RWPE2 (cell line): ENCODE measurements around the gene VAPA.

ENCODE experiments used
- ATAC-seq: fragments of 200-7000 bp; cut with Tn5 transposase; 3 replicates; pipeline ENCODE4 v1.9.1; 2021; ENCODE audit warnings: low read depth
- DNase-seq: peaks from one replicate; pipeline ENCODE4 v3.0.0-alpha.2; 2020; ENCODE audit warnings: low spot score
- H3K27ac ChIP-seq: fragments of 450-650 bp; 2 replicates; pipeline ENCODE4 v1.5.1; 2017; ENCODE audit warnings: mild to moderate bottlenecking; ENCODE audit not compliant: poor library complexity, severe bottlenecking
- H3K27me3 ChIP-seq: fragments of 250-450 bp; sonication (Bioruptor Pico); 2 replicates; pipeline ENCODE4 v1.5.1; 2021; ENCODE audit warnings: mild to moderate bottlenecking, moderate library complexity; ENCODE audit not compliant: insufficient read depth, poor library complexity, severe bottlenecking
- H3K36me3 ChIP-seq: fragments of 250-450 bp; sonication (Bioruptor Pico); 2 replicates; pipeline ENCODE4 v1.5.1; 2020; ENCODE audit warnings: low read depth, mild to moderate bottlenecking, moderate library complexity
- H3K4me1 ChIP-seq: fragments of 250-450 bp; sonication (Bioruptor Pico); 2 replicates; pipeline ENCODE4 v1.5.1; 2021; ENCODE audit warnings: mild to moderate bottlenecking, moderate library complexity; ENCODE audit not compliant: insufficient read depth, poor library complexity, severe bottlenecking
- H3K4me3 ChIP-seq: fragments of 250-450 bp; sonication (Bioruptor Pico); 2 replicates; pipeline ENCODE4 v1.5.1; 2021; ENCODE audit warnings: mild to moderate bottlenecking, moderate library complexity; ENCODE audit not compliant: severe bottlenecking
- H3K9me3 ChIP-seq: fragments of 250-450 bp; sonication (Bioruptor Pico); 2 replicates; pipeline ENCODE4 v1.5.1; 2021; ENCODE audit warnings: mild to moderate bottlenecking, moderate library complexity; ENCODE audit not compliant: severe bottlenecking
- CTCF ChIP-seq: fragments of 450-650 bp; IDR thresholded peaks from one replicate; pipeline ENCODE4 v1.5.1; 2017; ENCODE audit warnings: mild to moderate bottlenecking, moderate library complexity; ENCODE audit not compliant: poor library complexity, severe bottlenecking

VAPA gene

DNA sequence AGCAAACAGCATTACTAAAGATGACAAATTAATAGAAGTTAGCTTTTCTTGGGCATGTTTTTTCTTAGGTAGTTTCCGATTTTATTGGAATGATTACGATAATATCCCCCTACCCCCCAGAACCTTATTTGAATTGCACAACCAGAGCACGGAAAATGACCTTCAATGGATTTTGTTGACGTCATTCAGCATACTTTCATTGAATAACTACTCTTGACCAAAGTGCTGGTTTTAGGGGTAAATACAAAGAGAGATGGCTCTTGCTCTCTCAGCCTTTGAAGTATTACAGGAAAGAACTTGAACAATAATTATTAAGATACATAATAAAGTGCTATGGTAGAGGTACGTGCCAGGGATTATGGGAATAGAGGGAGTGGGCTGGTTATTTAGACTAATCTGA, 36.0 kb downstream of the VAPA start:
- H3K4me1 ChIP-seq: peaks cover 11% of the 10 kb centered on the region
- no peak overlapping the region for H3K27ac ChIP-seq
- DNase-seq: no peak
- H3K9me3 ChIP-seq: no peaks in the 10 kb centered on the region
- no peak overlapping the region for H3K4me3 ChIP-seq
- H3K27me3 ChIP-seq: no peaks in the 10 kb centered on the region
- peaks cover 81% of the 10 kb centered on the region for H3K36me3 ChIP-seq
- ATAC-seq: no peak
- no peak for TF ChIP-seq CTCF

DNA sequence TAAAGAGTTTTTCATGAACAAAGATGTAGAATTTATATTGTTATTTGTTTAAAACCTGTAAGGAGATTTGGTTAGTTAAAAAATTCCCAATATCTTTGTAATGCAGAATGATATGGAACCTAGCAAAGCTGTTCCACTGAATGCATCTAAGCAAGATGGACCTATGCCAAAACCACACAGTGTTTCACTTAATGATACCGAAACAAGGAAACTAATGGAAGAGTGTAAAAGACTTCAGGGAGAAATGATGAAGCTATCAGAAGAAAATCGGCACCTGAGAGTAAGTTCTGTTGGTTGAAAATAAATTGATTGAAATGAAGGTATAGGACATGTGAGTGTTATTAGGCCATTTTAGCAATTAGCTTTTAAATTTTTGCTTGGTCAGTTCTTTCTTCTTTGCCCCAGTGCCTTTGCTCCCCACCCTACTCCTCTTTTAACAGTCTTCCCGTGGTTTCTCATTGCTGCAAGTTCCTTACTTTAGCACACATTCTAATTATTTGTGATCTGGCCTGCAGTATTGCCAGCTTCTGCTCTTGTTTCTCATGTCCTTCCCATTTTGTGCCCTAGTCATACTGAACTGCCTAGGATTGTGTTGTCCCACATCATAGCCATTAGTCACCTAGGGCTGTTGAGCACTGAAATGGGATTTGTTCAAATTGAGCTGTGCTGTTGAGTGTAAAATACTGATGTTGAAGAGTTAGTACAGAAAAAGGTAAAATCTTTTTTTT, 36.6 kb downstream of the VAPA start:
- Histone ChIP-seq H3K9me3 (no peaks in the 10 kb centered on the region), H3K27ac (no peak overlapping the region), H3K27me3 (no peaks in the 10 kb centered on the region), H3K36me3 (peaks cover 82% of the 10 kb centered on the region), H3K4me1 (peaks cover 11% of the 10 kb centered on the region), H3K4me3 (no peak overlapping the region)
- no peak for TF ChIP-seq CTCF
- ATAC-seq: no peak
- no peak for DNase-seq

DNA sequence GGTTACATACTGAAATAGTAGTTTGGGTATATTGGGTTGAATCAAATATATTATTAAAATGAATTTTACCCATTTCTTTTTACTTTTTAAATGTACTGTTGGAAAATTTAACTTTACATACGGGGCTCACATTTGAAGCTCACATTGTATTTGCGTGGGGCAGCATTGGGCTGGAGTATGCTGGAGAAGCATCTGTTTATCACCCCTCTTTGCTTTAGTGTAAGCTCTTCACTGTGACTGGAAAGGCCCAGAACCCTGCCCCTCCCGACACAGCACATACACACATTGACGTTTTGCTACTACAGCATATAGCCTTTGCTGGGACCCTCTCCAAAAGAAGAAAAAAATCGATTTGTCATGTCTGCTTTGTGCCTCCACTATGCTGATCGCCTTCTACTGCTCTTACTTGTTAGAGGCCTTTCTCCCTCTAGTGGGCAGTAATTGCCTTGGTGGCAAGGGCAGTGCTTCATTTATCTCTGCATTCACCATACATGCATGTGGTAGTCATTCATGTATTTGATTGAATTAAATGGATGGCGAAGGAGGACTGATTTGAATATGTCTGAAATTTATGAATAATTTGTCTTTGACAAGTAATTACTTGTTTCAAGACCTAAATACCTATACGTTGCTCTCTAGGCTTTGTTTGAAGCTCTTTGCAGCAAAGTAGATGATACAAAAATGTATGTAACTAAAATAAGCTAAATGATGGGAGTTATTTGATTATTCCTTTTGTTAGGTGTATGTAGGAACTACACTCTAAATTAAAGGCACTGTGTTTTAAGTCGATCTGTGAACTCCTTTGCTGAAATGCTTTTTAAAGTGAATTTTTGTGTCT, 37.4 kb downstream of the VAPA start:
- Histone ChIP-seq H3K27me3 (no peaks in the 10 kb centered on the region), H3K27ac (no peak overlapping the region), H3K36me3 (peaks cover 82% of the 10 kb centered on the region), H3K4me1 (peaks cover 11% of the 10 kb centered on the region), H3K9me3 (no peaks in the 10 kb centered on the region), H3K4me3 (no peak overlapping the region)
- DNase-seq: no peak
- peak; percentile 73 for TF ChIP-seq CTCF
- ATAC-seq: peak; percentile 76; the same call in 2 of the 3 replicates

DNA sequence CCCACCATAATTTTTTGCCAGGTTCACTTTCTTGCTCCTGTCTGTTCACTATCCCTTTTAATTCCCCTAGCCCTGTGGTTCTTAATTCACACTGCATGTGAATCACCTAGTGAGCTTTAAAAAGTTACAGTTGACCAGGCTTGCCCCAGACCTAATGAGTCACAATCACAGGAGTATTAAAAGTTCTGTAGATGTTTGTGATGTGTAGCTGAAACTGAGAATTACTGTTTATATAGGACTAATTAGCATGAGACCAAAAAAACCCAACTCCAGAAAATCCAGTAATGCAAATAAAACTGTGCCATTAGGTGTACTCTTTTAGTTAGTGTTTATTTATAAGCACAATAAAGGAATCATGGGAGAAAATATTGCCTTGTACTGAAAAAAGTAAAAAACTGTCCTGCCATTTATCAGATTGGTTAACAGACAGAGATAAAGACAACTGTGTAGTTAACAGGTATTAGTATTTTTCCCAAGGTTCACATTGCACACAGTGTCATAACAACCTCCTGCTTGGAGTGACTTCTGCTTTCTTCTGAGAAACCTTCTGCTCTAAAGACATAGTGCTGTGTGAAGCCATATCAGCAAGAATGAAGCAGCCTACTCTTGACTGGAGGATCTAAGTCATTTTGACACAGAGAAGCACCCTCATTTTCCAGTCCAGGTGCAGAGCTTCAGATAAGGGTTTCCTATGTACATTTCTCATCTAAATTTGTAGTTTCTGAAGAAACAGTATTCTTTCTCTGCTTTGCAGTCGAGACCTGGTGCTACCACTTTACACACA, 39.0 kb downstream of the VAPA start:
- DNase-seq (no peak), ATAC-seq (peak; percentile 69; the same call in 2 of the 3 replicates)
- Histone ChIP-seq H3K27ac (no peak overlapping the region), H3K4me3 (no peak overlapping the region), H3K9me3 (no peaks in the 10 kb centered on the region), H3K36me3 (peaks cover 69% of the 10 kb centered on the region), H3K4me1 (peaks cover 3% of the 10 kb centered on the region), H3K27me3 (no peaks in the 10 kb centered on the region)
- no peak for TF ChIP-seq CTCF
